GM12878 (cell line): ENCODE measurements around the gene GPR158. TPM values are rescaled to one million over a fixed set of nuclear protein-coding genes. Genes with fewer than 3 reads are reported as not detected.

ENCODE experiments used
- ATAC-seq: fragments of 200-7000 bp; cut with Tn5 transposase; 3 replicates; pipeline ENCODE4 v1.9.1; 2020; ENCODE audit warnings: mild to moderate bottlenecking, moderate library complexity
- BruUV-seq: library from RNA; stranded (reverse); fragments of 400-500 nt; replicated peaks from 2 replicates; lab custom pipeline; 2021; lab: Mats Ljungman, UMichigan
- CTCF ChIA-PET: fragments of 300-600 bp; sonication (Branson Sonifier 250); formaldehyde crosslinking; extraction: SDS; loops from one replicate; lab custom pipeline; 2021; ENCODE audit warnings: inconsistent platforms; lab: Yijun Ruan, JAX
- POLR2A ChIA-PET: fragments of 350-600 bp; formaldehyde crosslinking; extraction: SDS; loops from one replicate; lab custom pipeline; 2021; ENCODE audit warnings: inconsistent platforms; lab: Charles Lee
- RAD21 ChIA-PET: fragments of 300-600 bp; sonication (Branson Sonifier 250); formaldehyde crosslinking; loops from one replicate; lab custom pipeline; 2023; ENCODE audit warnings: antibody characterized with exemption; ENCODE audit not compliant: unreplicated experiment; lab: Charles Lee
- SMC1A ChIA-PET: fragments of 300-600 bp; sonication (Branson Sonifier 250); formaldehyde crosslinking; loops from one replicate; lab custom pipeline; 2023; ENCODE audit not compliant: unreplicated experiment, uncharacterized antibody; lab: Charles Lee
- DNase-seq: peaks from one replicate; pipeline ENCODE4 v3.0.0-alpha.2; 2011; ENCODE audit warnings: low read depth, low spot score
- FAIRE-seq: peaks from 3 replicates; lab custom pipeline; 2011; peaks lifted over from hg19 to GRCh38; lab: Jason Lieb, UNC
- H2AFZ ChIP-seq: 2 replicates; pipeline ENCODE4 v1.6.0; 2011; ENCODE audit warnings: low read depth, low read length, control low read depth; ENCODE audit not compliant: control insufficient read depth
- H3K27ac ChIP-seq: 2 replicates; pipeline ENCODE4 v1.5.1; 2011; ENCODE audit warnings: control low read depth; ENCODE audit not compliant: control insufficient read depth, insufficient read depth
- H3K27me3 ChIP-seq, 2 experiments: replicated peaks in 1 of 2; 2 replicates each; pipeline versions ENCODE4 v1.6.0 to v1.6.1; 2011; ENCODE audit warnings: low read length in 1 of 2; ENCODE audit not compliant: control insufficient read depth in 2 of 2, insufficient read depth in 2 of 2
- H3K36me3 ChIP-seq, 2 experiments: 2 replicates each; pipeline ENCODE4 v1.5.1; 2011; ENCODE audit warnings: low read length in 1 of 2; ENCODE audit not compliant: control insufficient read depth in 2 of 2, insufficient read depth in 2 of 2
- H3K4me1 ChIP-seq: 2 replicates; pipeline ENCODE4 v1.6.1; 2011; ENCODE audit warnings: mild to moderate bottlenecking, low read length, moderate library complexity, mixed read lengths; ENCODE audit not compliant: control insufficient read depth, insufficient read depth
- H3K4me2 ChIP-seq: 2 replicates; pipeline ENCODE4 v1.6.0; 2011; ENCODE audit warnings: control low read depth; ENCODE audit not compliant: control insufficient read depth, insufficient read depth
- H3K4me3 ChIP-seq: fragments of 200-600 bp; sonication (generic); 2 replicates; pipeline ENCODE4 v1.5.1; 2016
- H3K79me2 ChIP-seq: 2 replicates; pipeline ENCODE4 v1.6.0; 2011; ENCODE audit warnings: low read length; ENCODE audit not compliant: control insufficient read depth, insufficient read depth
- H3K9ac ChIP-seq: 2 replicates; pipeline ENCODE4 v1.8.0; 2011; ENCODE audit warnings: low read length, control low read depth, mixed read lengths; ENCODE audit not compliant: control insufficient read depth, insufficient read depth
- H3K9me3 ChIP-seq: replicated peaks from 3 replicates; pipeline ENCODE4 v1.5.1; 2011; ENCODE audit warnings: mild to moderate bottlenecking, low read length; ENCODE audit not compliant: control insufficient read depth, insufficient read depth
- H4K20me1 ChIP-seq: 2 replicates; pipeline ENCODE4 v1.6.0; 2011; ENCODE audit not compliant: control insufficient read depth, insufficient read depth
- BMI1 ChIP-seq: fragments of 450-650 bp; IDR thresholded peaks from 2 replicates; pipeline ENCODE4 v1.6.1; 2016; ENCODE audit warnings: mild to moderate bottlenecking, moderate library complexity, borderline replicate concordance
- FOXM1 ChIP-seq: IDR thresholded peaks from 2 replicates; pipeline ENCODE4 v1.6.1; 2012; ENCODE audit warnings: low read depth, mild to moderate bottlenecking, inconsistent platforms, low read length, moderate library complexity
- HDGF ChIP-seq: fragments of 450-650 bp; IDR thresholded peaks from 2 replicates; pipeline ENCODE4 v1.6.1; 2016; ENCODE audit warnings: antibody characterized with exemption
- MEF2A ChIP-seq: IDR thresholded peaks from 2 replicates; pipeline ENCODE4 v1.6.1; 2011; ENCODE audit warnings: low read depth, mild to moderate bottlenecking, low read length, moderate library complexity; ENCODE audit not compliant: insufficient read depth
- MEF2B ChIP-seq: fragments of 450-650 bp; IDR thresholded peaks from 2 replicates; pipeline ENCODE4 v1.6.1; 2018; ENCODE audit warnings: mild to moderate bottlenecking, moderate library complexity; ENCODE audit not compliant: partially characterized antibody, poor library complexity, severe bottlenecking
- MYB ChIP-seq: fragments of 150-350 bp; IDR thresholded peaks from 2 replicates; pipeline ENCODE4 v1.6.1; 2014; ENCODE audit warnings: mild to moderate bottlenecking, low read depth, low read length, borderline replicate concordance
- RAD51 ChIP-seq: fragments of 450-650 bp; IDR thresholded peaks from 2 replicates; pipeline ENCODE4 v1.6.1; 2016; ENCODE audit warnings: moderate library complexity, mild to moderate bottlenecking, inconsistent platforms
- RCOR1 ChIP-seq: conservative IDR thresholded peaks from 2 replicates; pipeline ENCODE4 v1.6.1; 2012; ENCODE audit warnings: low read depth, low read length, improper control_type of control experiment
- RELA ChIP-seq: fragments of 450-650 bp; IDR thresholded peaks from 2 replicates; pipeline ENCODE4 v1.8.0; 2014; ENCODE audit warnings: borderline replicate concordance; ENCODE audit not compliant: partially characterized antibody
- RUNX3 ChIP-seq: IDR thresholded peaks from 2 replicates; pipeline ENCODE4 v1.6.1; 2012; ENCODE audit warnings: low read length, inconsistent platforms
- SUZ12 ChIP-seq: fragments of 200-600 bp; sonication (generic); IDR thresholded peaks from one replicate; pipeline ENCODE4 v1.6.1; 2018; ENCODE audit warnings: antibody characterized with exemption, mild to moderate bottlenecking; ENCODE audit not compliant: unreplicated experiment
- ZNF217 ChIP-seq: fragments of 450-650 bp; IDR thresholded peaks from 2 replicates; pipeline ENCODE4 v1.6.1; 2017; ENCODE audit warnings: antibody characterized with exemption, mild to moderate bottlenecking
- ZNF384 ChIP-seq: IDR thresholded peaks from 2 replicates; pipeline ENCODE4 v1.6.1; 2012; ENCODE audit warnings: low read depth, mild to moderate bottlenecking, low read length, improper control_type of control experiment, borderline replicate concordance
- WGBS: methylation state at CpG from one replicate; pipeline ENCODE4 v1.1.6; 2016; ENCODE audit warnings: low lambda C conversion rate; ENCODE audit not compliant: insufficient replicate concordance, insufficient coverage; ENCODE audit errors: missing lambda C conversion rate; 5-methylcytosine and 5-hydroxymethylcytosine counted together
- in situ Hi-C: fragments of 300-500 bp; cut with MboI; formaldehyde crosslinking; loops from 9 replicates; pipeline ENCODE4 v1.14.3; 2018; ENCODE audit warnings: mixed read lengths
- intact Hi-C: fragments of 100-400 bp; cut with micrococcal nuclease; formaldehyde crosslinking; loops from one replicate; pipeline ENCODE4 v1.14.2; 2022; ENCODE audit not compliant: unreplicated experiment
- polyA plus RNA-seq, 11 experiments: library from polyadenylated mRNA; depleted of rRNA in 4 of 11; unstranded in 6 of 11; stranded (reverse) in 5 of 11; fragments of >200 nt; fragmentation: Nextera tagmentation in 4 of 11; fragmentation: Illumina TruSeq in 1 of 11; extraction: Ambion mirVana in 4 of 11; extraction: Trizol in 1 of 11; gene quantifications; 1 replicate in 1 of 11; 2 replicates in 10 of 11; pipeline versions ENCODE4 v1.2.1 to v1.2.3, GENCODE V29; 2011 to 2016; ENCODE audit warnings: inconsistent platforms in 2 of 11, missing spikeins in 2 of 11, low read depth in 1 of 11
- total RNA-seq, 4 experiments: library from RNA; depleted of rRNA in 3 of 4; stranded (reverse); fragments of >200 nt in 3 of 4; fragmentation: Illumina TruSeq in 1 of 4; extraction: Trizol in 1 of 4; gene quantifications; 2 replicates each; pipeline versions ENCODE4 v1.2.1 to v1.2.3, GENCODE V29; 2013 to 2021
- TF ChIP-seq, protein P1 (sequence below): IDR thresholded peaks from 2 replicates; pipeline ENCODE4 v1.6.1; 2012; ENCODE audit warnings: low read depth, low read length, improper control_type of control experiment
- TF ChIP-seq, protein P2 (sequence below): fragments of 450-650 bp; formaldehyde crosslinking; IDR thresholded peaks from 2 replicates; pipeline ENCODE4 v1.5.0; 2022; ENCODE audit warnings: mild to moderate bottlenecking, missing genetic modification characterization

Gene GPR158
- total and polyA plus RNA-seq, 10 of the 15 experiments (the other 5 are each of a cell fraction or from before 2014, with no cell fraction given): not detected

DNA sequence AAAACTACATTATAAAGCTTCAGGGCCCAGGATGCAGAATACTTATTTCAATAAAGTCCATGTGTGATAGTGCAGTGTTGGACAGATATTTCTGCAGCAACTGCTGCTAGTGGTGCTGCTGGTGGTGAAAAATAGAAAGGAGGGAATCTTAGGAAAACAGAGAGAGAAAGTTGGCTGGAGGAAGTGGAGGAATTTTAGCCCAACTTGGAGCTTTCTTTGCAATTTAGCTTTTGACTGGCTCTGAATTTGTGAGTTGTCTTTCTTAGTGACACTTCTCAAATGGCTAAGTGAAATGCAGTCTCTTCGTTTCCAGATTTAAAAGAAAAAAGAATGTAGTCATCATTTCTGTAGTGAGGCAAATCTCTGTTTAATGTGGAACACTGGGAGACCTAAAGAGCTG is 45.4 kb downstream of the GPR158 start:
- intact Hi-C loops (loop anchor here (10.0 kb wide), 2 partner anchors 575 to 605 kb away; no protein-coding TSS in a partner anchor), in situ Hi-C loops (no loop called here)
- Histone ChIP-seq H3K9me3 (no peaks in the 10 kb centered on the region), H3K9ac (no peak overlapping the region), H2AFZ (no peak overlapping the region), H3K4me2 (no peak overlapping the region), H3K4me3 (no peak overlapping the region), H3K27ac (no peak overlapping the region), H3K36me3 (no peaks in the 10 kb centered on the region), H3K79me2 (no peaks in the 10 kb centered on the region), H3K4me1 (no peaks in the 10 kb centered on the region), H3K27me3 (no peaks in the 10 kb centered on the region), H4K20me1 (no peaks in the 10 kb centered on the region)
- DNase-seq: no peak
- no peak for TF ChIP-seq FOXM1
- TF ChIP-seq MYB: no peak
- TF ChIP-seq, protein P1, sequence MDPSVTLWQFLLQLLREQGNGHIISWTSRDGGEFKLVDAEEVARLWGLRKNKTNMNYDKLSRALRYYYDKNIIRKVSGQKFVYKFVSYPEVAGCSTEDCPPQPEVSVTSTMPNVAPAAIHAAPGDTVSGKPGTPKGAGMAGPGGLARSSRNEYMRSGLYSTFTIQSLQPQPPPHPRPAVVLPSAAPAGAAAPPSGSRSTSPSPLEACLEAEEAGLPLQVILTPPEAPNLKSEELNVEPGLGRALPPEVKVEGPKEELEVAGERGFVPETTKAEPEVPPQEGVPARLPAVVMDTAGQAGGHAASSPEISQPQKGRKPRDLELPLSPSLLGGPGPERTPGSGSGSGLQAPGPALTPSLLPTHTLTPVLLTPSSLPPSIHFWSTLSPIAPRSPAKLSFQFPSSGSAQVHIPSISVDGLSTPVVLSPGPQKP: no peak
- no peak for TF ChIP-seq MEF2B
- TF ChIP-seq RELA: no peak
- TF ChIP-seq ZNF217: no peak
- TF ChIP-seq ZNF384: no peak
- TF ChIP-seq BMI1: no peak
- TF ChIP-seq MEF2A: no peak
- TF ChIP-seq, protein P2, sequence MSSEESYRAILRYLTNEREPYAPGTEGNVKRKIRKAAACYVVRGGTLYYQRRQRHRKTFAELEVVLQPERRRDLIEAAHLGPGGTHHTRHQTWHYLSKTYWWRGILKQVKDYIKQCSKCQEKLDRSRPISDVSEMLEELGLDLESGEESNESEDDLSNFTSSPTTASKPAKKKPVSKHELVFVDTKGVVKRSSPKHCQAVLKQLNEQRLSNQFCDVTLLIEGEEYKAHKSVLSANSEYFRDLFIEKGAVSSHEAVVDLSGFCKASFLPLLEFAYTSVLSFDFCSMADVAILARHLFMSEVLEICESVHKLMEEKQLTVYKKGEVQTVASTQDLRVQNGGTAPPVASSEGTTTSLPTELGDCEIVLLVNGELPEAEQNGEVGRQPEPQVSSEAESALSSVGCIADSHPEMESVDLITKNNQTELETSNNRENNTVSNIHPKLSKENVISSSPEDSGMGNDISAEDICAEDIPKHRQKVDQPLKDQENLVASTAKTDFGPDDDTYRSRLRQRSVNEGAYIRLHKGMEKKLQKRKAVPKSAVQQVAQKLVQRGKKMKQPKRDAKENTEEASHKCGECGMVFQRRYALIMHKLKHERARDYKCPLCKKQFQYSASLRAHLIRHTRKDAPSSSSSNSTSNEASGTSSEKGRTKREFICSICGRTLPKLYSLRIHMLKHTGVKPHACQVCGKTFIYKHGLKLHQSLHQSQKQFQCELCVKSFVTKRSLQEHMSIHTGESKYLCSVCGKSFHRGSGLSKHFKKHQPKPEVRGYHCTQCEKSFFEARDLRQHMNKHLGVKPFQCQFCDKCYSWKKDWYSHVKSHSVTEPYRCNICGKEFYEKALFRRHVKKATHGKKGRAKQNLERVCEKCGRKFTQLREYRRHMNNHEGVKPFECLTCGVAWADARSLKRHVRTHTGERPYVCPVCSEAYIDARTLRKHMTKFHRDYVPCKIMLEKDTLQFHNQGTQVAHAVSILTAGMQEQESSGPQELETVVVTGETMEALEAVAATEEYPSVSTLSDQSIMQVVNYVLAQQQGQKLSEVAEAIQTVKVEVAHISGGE (CRISPR knock-in tag): no peak
- TF ChIP-seq RCOR1: no peak
- no peak for TF ChIP-seq RUNX3
- TF ChIP-seq HDGF: no peak
- TF ChIP-seq SUZ12: no peak
- TF ChIP-seq RAD51: no peak
- ChIA-PET RAD21 (interaction anchor here (1.1 kb wide), 1 partner anchor 9 kb away, joined by 4 read pairs; no protein-coding TSS in a partner anchor), SMC1A (interaction anchor here (0.9 kb wide), 1 partner anchor 21 kb away, joined by 3 read pairs; no protein-coding TSS in a partner anchor), CTCF (no interaction called here), POLR2A (no interaction called here)
- no peak for FAIRE-seq
- BruUV-seq: no TSS peak
- ATAC-seq: no peak
- 0% methylated on average over 1 of the region's 1 CpG for WGBS
